Endothelial cell of umbilical vein (primary cell): ENCODE data around the gene UNC13D.
"Not testable (repeated sequence)": the region's sequence is repeated elsewhere in the genome, so short reads cannot be mapped to it uniquely, and the experiment has no call there.

Experiments
- CTCF ChIP-seq, 2 donors: IDR thresholded peaks; 1 replicate in 1 of 2; 2 replicates in 1 of 2; pipeline ENCODE4 v1.5.1; 2011; ENCODE audit warnings: low read length in 2 of 2, mild to moderate bottlenecking in 2 of 2, moderate library complexity in 2 of 2, control low read depth in 1 of 2, inconsistent platforms in 1 of 2, low read depth in 1 of 2; ENCODE audit not compliant: insufficient read depth in 1 of 2; ENCODE audit errors: extremely low read depth in 1 of 2
- POLR2A ChIP-seq: IDR thresholded peaks from 2 replicates; pipeline ENCODE4 v1.6.1; 2012; ENCODE audit warnings: low read depth, mild to moderate bottlenecking, control low read depth, low read length

- TF ChIP-seq CTCF (IDR thresholded peaks at IDR 0.05; ENCODE audit: extremely low read depth in 1 of 2, insufficient read depth in 1 of 2, low read depth in 1 of 2, low read length in 2 of 2); POLR2A: not testable (repeated sequence)
Measured at GRCh38 chr17:75851693-75851991, 7.4 kb upstream of the UNC13D start.
